PFSK-1 (cell line): ENCODE data around the gene SDK1.

Experiments used
- FOXP2 ChIP-seq: optimal IDR thresholded peaks from 2 replicates; pipeline ENCODE3; 2011; ENCODE audit warnings: borderline replicate concordance, control low read depth, inconsistent platforms; ENCODE audit not compliant: insufficient read depth; ENCODE audit errors: extremely low read length, extremely low read depth
- POLR2AphosphoS5 ChIP-seq: IDR thresholded peaks from 2 replicates; pipeline ENCODE4 v1.6.1; 2012; ENCODE audit warnings: low read depth, mild to moderate bottlenecking, control low read depth, low read length, moderate library complexity
- REST ChIP-seq, 2 experiments: IDR thresholded peaks; 2 replicates each; pipeline versions ENCODE4 v1.6.1 to v1.8.0; 2011 to 2012; ENCODE audit warnings: low read depth in 2 of 2, low read length in 2 of 2, control low read depth in 1 of 2, inconsistent platforms in 1 of 2, mild to moderate bottlenecking in 1 of 2, moderate library complexity in 1 of 2; ENCODE audit not compliant: insufficient read depth in 1 of 2
- SIN3A ChIP-seq: IDR thresholded peaks from 2 replicates; pipeline ENCODE4 v1.6.1; 2012; ENCODE audit warnings: mild to moderate bottlenecking, low read length, moderate library complexity, borderline replicate concordance; ENCODE audit not compliant: insufficient read depth
- TAF1 ChIP-seq: IDR thresholded peaks from 2 replicates; pipeline ENCODE4 v1.6.1; 2012; ENCODE audit warnings: low read length, control low read depth, borderline replicate concordance; ENCODE audit not compliant: insufficient read depth

DNA sequence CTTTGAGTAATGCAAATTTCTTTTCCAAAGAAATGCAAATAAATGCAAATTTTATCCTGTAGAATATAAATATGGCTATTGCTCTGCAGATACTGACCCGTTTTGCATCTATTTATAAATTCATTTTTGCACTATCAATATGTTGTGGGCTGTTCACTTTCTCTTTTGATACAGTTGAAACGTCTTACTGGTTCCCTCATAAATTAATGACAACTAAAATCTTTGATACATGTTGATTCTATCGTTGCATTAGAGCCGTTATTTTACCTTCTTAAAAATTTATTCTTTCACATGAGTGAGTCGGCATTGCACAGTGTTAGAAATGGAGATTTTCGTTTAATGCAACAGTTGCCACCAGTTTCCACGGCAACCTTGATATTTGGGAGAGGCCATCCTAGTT is 691.8 kb downstream of the SDK1 start:
- no peak for TF ChIP-seq POLR2AphosphoS5
- no peak for TF ChIP-seq REST (IDR thresholded peaks at IDR 0.05; ENCODE audit: insufficient read depth in 1 of 2, low read depth in 2 of 2, low read length in 2 of 2)
- no peak for TF ChIP-seq TAF1
- no peak for TF ChIP-seq SIN3A
- TF ChIP-seq FOXP2: no peak
